Psoas muscle (tissue), 8 donors: ENCODE measurements around the gene EPHB6. TPM values are rescaled to one million over a fixed set of nuclear protein-coding genes. Genes with fewer than 3 reads are reported as not detected.
A peak's percentile ranks its signal among the peaks of the same experiment; 100 is the strongest.

Experiments
- ATAC-seq, 4 donors: fragments of 200-7000 bp; cut with Tn5 transposase; one replicate each; pipeline ENCODE4 v1.9.1; 2020; ENCODE audit warnings: moderate library complexity in 3 of 4, mild to moderate bottlenecking in 2 of 4
- DNase-seq, 2 donors: peaks; one replicate each; pipeline ENCODE4 v3.0.0-alpha.2; 2020
- H3K27ac ChIP-seq: fragments of 200-600 bp; one replicate; pipeline ENCODE4 v1.8.0; 2022
- H3K27me3 ChIP-seq, 3 donors: fragments of 200-600 bp in 1 of 3; one replicate each; pipeline versions ENCODE4 v1.6.1 to v1.8.0; 2013 to 2022; ENCODE audit warnings: low read length in 2 of 3, mild to moderate bottlenecking in 2 of 3, moderate library complexity in 1 of 3; ENCODE audit not compliant: insufficient read depth in 3 of 3
- H3K36me3 ChIP-seq, 2 donors: fragments of 200-600 bp in 1 of 2; one replicate each; pipeline versions ENCODE4 v1.6.1 to v1.8.0; 2013 to 2022; ENCODE audit warnings: low read depth in 1 of 2, mild to moderate bottlenecking in 1 of 2, moderate library complexity in 1 of 2; ENCODE audit not compliant: insufficient read depth in 1 of 2
- H3K4me1 ChIP-seq: fragments of 200-600 bp; one replicate; pipeline ENCODE4 v1.8.0; 2022
- H3K4me3 ChIP-seq: fragments of 200-600 bp; one replicate; pipeline ENCODE4 v1.8.0; 2022; ENCODE audit warnings: mild to moderate bottlenecking
- H3K9me3 ChIP-seq: fragments of 200-600 bp; one replicate; pipeline ENCODE4 v1.8.0; 2022
- CTCF ChIP-seq: fragments of 200-600 bp; IDR thresholded peaks from one replicate; pipeline ENCODE4 v1.8.0; 2022; ENCODE audit warnings: antibody characterized with exemption
- WGBS, 3 donors: extraction: QIAGEN DNeasy Blood & Tissue Kit; methylation state at CpG; one replicate each; pipeline versions ENCODE4 v1.1.6 to v1.1.7; 2013; 5-methylcytosine and 5-hydroxymethylcytosine counted together
- intact Hi-C, 2 donors: fragments of 100-400 bp; cut with DNase I; formaldehyde crosslinking; loops; one replicate each; pipeline versions ENCODE4 v1.11.0 to v1.14.2; 2022
- polyA plus RNA-seq, 3 donors: library from polyadenylated mRNA; stranded (reverse); fragments of 200-250 nt; gene quantifications; one replicate each; pipeline ENCODE4 v1.2.3, GENCODE V29; 2013
- total RNA-seq, 4 donors: library from RNA; stranded (reverse); fragmentation: NEBNext Ultra II Directional in 2 of 4; extraction: Animal tissue kit (Norgen Biotek cat#: 25700) in 2 of 4; gene quantifications; one replicate each; pipeline versions ENCODE4 v1.2.1 to v1.2.4, GENCODE V29; 2021 to 2023
- donor health status: healthy with polysubstance abuse.
- donor health status: DM: no; HTN: no; CAD: no; lungs with moderate emphysema.
- donor health status: Bipolar disorder and iron deficiency.
- donor health status: healthy.
- donor health status: DM: yes; HTN: yes; CAD: no.
- donor health status: DM: no; HTN: no; CAD: no.
- donor health status: DM: no; HTN: no; CAD: no.
- donor health status: DM: yes; HTN: yes; CAD: no.

EPHB6 gene
- total and polyA plus RNA-seq, 7 donors, result 0.57 to 5.7 (median 2.9) TPM

GRCh38 chr7:142872106-142872675 lies 17.3 kb downstream of the EPHB6 start:
- WGBS, 3 donors, result 87 to 90% (median 88%) methylated on average over 15 of the region's 15 CpGs
- Histone ChIP-seq H3K27ac (no peak overlapping the region), H3K27me3 (no peaks in the 10 kb centered on the region), H3K36me3 (no peaks in the 10 kb centered on the region), H3K9me3 (no peaks in the 10 kb centered on the region), H3K4me1 (no peaks in the 10 kb centered on the region), H3K4me3 (no peak overlapping the region)
- DNase-seq (no peak), ATAC-seq (no peak)
- intact Hi-C loops, result no loop called here
- no peak for TF ChIP-seq CTCF

GRCh38 chr7:142873281-142873784 lies 18.5 kb downstream of the EPHB6 start:
- Histone ChIP-seq H3K27ac (no peak overlapping the region), H3K4me1 (no peaks in the 10 kb centered on the region), H3K4me3 (no peak overlapping the region), H3K36me3 (no peaks in the 10 kb centered on the region), H3K9me3 (no peaks in the 10 kb centered on the region), H3K27me3 (no peaks in the 10 kb centered on the region)
- DNase-seq (no peak), ATAC-seq (no peak)
- intact Hi-C loops, result no loop called here
- peak; percentile 16 for TF ChIP-seq CTCF
- WGBS, 3 donors, result 73 to 80% (median 75%) methylated on average over 11 of the region's 11 CpGs

- intact Hi-C loops, result no loop called here
- ATAC-seq (no peak), DNase-seq (no peak)
- 72 to 84% (median 82%) methylated on average over 5 of the region's 5 CpGs for WGBS, 3 donors
- Histone ChIP-seq H3K27ac (no peak overlapping the region), H3K4me3 (no peak overlapping the region), H3K4me1 (no peaks in the 10 kb centered on the region), H3K36me3 (no peaks in the 10 kb centered on the region), H3K27me3 (peaks cover 0 to 4% (median 0%) of the 10 kb centered on the region in 3 donors), H3K9me3 (no peaks in the 10 kb centered on the region)
- no peak for TF ChIP-seq CTCF
Measured at GRCh38 chr7:142873871-142874270, 19.0 kb downstream of the EPHB6 start.

- Histone ChIP-seq H3K4me1 (no peaks in the 10 kb centered on the region), H3K9me3 (no peaks in the 10 kb centered on the region), H3K4me3 (no peak overlapping the region), H3K36me3 (no peaks in the 10 kb centered on the region), H3K27me3 (peaks cover 0 to 9% (median 0%) of the 10 kb centered on the region in 3 donors), H3K27ac (no peak overlapping the region)
- intact Hi-C loops, result no loop called here
- ATAC-seq (no peak), DNase-seq (no peak)
- WGBS, 3 donors, result 74 to 85% (median 76%) methylated on average over 7 of the region's 7 CpGs
- no peak for TF ChIP-seq CTCF
Measured at GRCh38 chr7:142874409-142874808, 19.5 kb downstream of the EPHB6 start.

- no peaks in the 10 kb centered on the region for H3K36me3 ChIP-seq
- no peak for DNase-seq
- H3K27ac ChIP-seq, result no peak overlapping the region
- TF ChIP-seq CTCF, result no peak
- H3K27me3 ChIP-seq, result peaks cover 0 to 11% (median 0%) of the 10 kb centered on the region in 3 donors
- intact Hi-C loops, result no loop called here
- no peak overlapping the region for H3K4me3 ChIP-seq
- H3K9me3 ChIP-seq, result no peaks in the 10 kb centered on the region
- H3K4me1 ChIP-seq, result no peaks in the 10 kb centered on the region
- ATAC-seq, result no peak
- 85 to 94% (median 92%) methylated on average over 6 of the region's 6 CpGs for WGBS, 3 donors
Measured at GRCh38 chr7:142874837-142875236, 20.0 kb downstream of the EPHB6 start.
